Uterus (tissue), 2 donors: ENCODE measurements around the gene C10orf71.

Experiments used
- CTCF ChIP-seq, 4 experiments: fragments of 200-600 bp in 2 of 4; fragments of 450-650 bp in 2 of 4; sonication (generic) in 2 of 4; IDR thresholded peaks; one replicate each; pipeline ENCODE4 v1.5.1; 2016 to 2019; ENCODE audit warnings: antibody characterized with exemption in 4 of 4, mild to moderate bottlenecking in 2 of 4, moderate library complexity in 1 of 4
- POLR2A ChIP-seq, 2 donors: fragments of 450-650 bp; IDR thresholded peaks; one replicate each; pipeline ENCODE4 v1.6.1; 2016; ENCODE audit warnings: antibody characterized with exemption in 2 of 2, mild to moderate bottlenecking in 1 of 2, moderate library complexity in 1 of 2

GRCh38 chr10:49254556-49255318 lies 44.2 kb upstream of the C10orf71 start:
- TF ChIP-seq CTCF (IDR thresholded peaks at IDR 0.05) = no peak
- TF ChIP-seq POLR2A (IDR thresholded peaks at IDR 0.05) = no peak
